ENCODE measurements around the gene KIF15.

Gene KIF15

GRCh38 chr3:44880284-44880683 lies 118.7 kb downstream of the KIF15 start:
- no peak for DNase-seq

GRCh38 chr3:44883213-44883955 lies 121.8 kb downstream of the KIF15 start:
- no peak for DNase-seq

GRCh38 chr3:44883999-44884431 lies 122.4 kb downstream of the KIF15 start:
- no peak for DNase-seq

- DNase-seq: no peak
These were observed 124.0 kb downstream of the KIF15 start for GRCh38 chr3:44885618-44886017.

GRCh38 chr3:44886561-44886960 lies 125.0 kb downstream of the KIF15 start:
- no peak for DNase-seq

- no peak for DNase-seq
These were observed 125.5 kb downstream of the KIF15 start for GRCh38 chr3:44887101-44887500.

- DNase-seq: no peak
These were observed 128.7 kb downstream of the KIF15 start for GRCh38 chr3:44890258-44890657.

GRCh38 chr3:44890852-44891251 lies 129.3 kb downstream of the KIF15 start:
- no peak for DNase-seq

- no peak for DNase-seq
These were observed 131.1 kb downstream of the KIF15 start for GRCh38 chr3:44892689-44893088.

GRCh38 chr3:44893097-44893496 lies 131.5 kb downstream of the KIF15 start:
- DNase-seq: no peak

GRCh38 chr3:44894485-44894884 lies 132.9 kb downstream of the KIF15 start:
- no peak for DNase-seq

GRCh38 chr3:44896440-44896839 lies 134.8 kb downstream of the KIF15 start:
- DNase-seq: no peak

GRCh38 chr3:44899683-44900367 lies 138.2 kb downstream of the KIF15 start:
- no peak for DNase-seq

- DNase-seq: no peak
These were observed 141.0 kb downstream of the KIF15 start for GRCh38 chr3:44902628-44903027.
